ENCODE results near the gene ATP6V0A1.

The ATP6V0A1 gene

GRCh38 chr17:42493319-42493718 lies 34.6 kb downstream of the ATP6V0A1 start:
- TF ChIP-seq, protein P1, sequence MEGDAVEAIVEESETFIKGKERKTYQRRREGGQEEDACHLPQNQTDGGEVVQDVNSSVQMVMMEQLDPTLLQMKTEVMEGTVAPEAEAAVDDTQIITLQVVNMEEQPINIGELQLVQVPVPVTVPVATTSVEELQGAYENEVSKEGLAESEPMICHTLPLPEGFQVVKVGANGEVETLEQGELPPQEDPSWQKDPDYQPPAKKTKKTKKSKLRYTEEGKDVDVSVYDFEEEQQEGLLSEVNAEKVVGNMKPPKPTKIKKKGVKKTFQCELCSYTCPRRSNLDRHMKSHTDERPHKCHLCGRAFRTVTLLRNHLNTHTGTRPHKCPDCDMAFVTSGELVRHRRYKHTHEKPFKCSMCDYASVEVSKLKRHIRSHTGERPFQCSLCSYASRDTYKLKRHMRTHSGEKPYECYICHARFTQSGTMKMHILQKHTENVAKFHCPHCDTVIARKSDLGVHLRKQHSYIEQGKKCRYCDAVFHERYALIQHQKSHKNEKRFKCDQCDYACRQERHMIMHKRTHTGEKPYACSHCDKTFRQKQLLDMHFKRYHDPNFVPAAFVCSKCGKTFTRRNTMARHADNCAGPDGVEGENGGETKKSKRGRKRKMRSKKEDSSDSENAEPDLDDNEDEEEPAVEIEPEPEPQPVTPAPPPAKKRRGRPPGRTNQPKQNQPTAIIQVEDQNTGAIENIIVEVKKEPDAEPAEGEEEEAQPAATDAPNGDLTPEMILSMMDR (conservative IDR thresholded peaks at IDR 0.05; ENCODE audit: low read depth, low read length), result no peak
- H3K4me2 ChIP-seq, result no peak overlapping the region
- peaks cover 17% of the 10 kb centered on the region; the same call in 1 of the 2 replicates for H3K36me3 ChIP-seq (ENCODE audit: insufficient read depth)
- H3K27ac ChIP-seq, result no peak overlapping the region
- H3K4me3 ChIP-seq (IDR thresholded peaks at IDR 0.05; ENCODE audit: insufficient read depth, low read depth, low read length), result no peak overlapping the region
- no peaks in the 10 kb centered on the region for H3K79me2 ChIP-seq (ENCODE audit: insufficient read depth, low read depth)
- H3K9ac ChIP-seq, result no peak overlapping the region
- no peaks in the 10 kb centered on the region for H3K27me3 ChIP-seq (ENCODE audit: insufficient read depth, low read depth)
- H4K20me1 ChIP-seq (ENCODE audit: insufficient read depth), result no peaks in the 10 kb centered on the region; the same call in 1 of the 2 replicates
- H3K4me1 ChIP-seq (ENCODE audit: low read depth, poor library complexity, severe bottlenecking), result peaks cover 4% of the 10 kb centered on the region
- no peak overlapping the region for H2AFZ ChIP-seq (ENCODE audit: low read depth)

DNA sequence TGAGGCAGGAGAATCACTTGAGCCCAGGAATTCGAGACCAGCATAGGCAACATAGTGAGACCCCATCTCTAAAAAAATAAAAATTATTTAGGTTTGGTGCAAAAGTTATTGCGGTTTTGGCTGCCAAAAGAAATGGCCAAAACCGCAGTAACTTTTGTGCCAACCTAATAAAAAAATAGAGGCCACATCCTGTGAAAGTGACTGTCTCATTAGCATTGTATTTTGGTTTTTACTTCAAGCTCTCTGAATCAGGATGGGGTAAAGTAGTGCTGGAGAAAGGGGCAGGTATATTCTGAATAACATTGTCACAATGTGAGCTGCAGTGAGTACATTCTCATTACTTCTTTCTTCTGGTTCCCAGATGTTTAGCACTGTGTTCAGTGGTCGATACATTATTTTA lies 36.0 kb downstream of the ATP6V0A1 start:
- Histone ChIP-seq H2AFZ (ENCODE audit: low read depth) (no peak overlapping the region), H3K27me3 (ENCODE audit: insufficient read depth, low read depth) (no peaks in the 10 kb centered on the region), H3K27ac (no peak overlapping the region), H3K36me3 (ENCODE audit: insufficient read depth) (peaks cover 12% of the 10 kb centered on the region; the same call in 1 of the 2 replicates), H3K4me2 (no peak overlapping the region), H3K9ac (no peak overlapping the region), H3K4me3 (IDR thresholded peaks at IDR 0.05; ENCODE audit: insufficient read depth, low read depth, low read length) (no peak overlapping the region), H4K20me1 (ENCODE audit: insufficient read depth) (no peaks in the 10 kb centered on the region; the same call in 1 of the 2 replicates), H3K4me1 (ENCODE audit: low read depth, poor library complexity, severe bottlenecking) (peaks cover 4% of the 10 kb centered on the region), H3K79me2 (ENCODE audit: insufficient read depth, low read depth) (no peaks in the 10 kb centered on the region)
- TF ChIP-seq, protein P1 (conservative IDR thresholded peaks at IDR 0.05; ENCODE audit: low read depth, low read length), result no peak

GRCh38 chr17:42498828-42499227 lies 40.1 kb downstream of the ATP6V0A1 start:
- Histone ChIP-seq H3K9ac (no peak overlapping the region), H3K36me3 (ENCODE audit: insufficient read depth) (peaks cover 11% of the 10 kb centered on the region; the same call in 1 of the 2 replicates)
- TF ChIP-seq, protein P1 (conservative IDR thresholded peaks at IDR 0.05; ENCODE audit: low read depth, low read length), result no peak

GRCh38 chr17:42502091-42502490 lies 43.4 kb downstream of the ATP6V0A1 start:
- TF ChIP-seq, protein P1 (conservative IDR thresholded peaks at IDR 0.05; ENCODE audit: low read depth, low read length), result no peak
- Histone ChIP-seq H3K9ac (no peak overlapping the region), H3K27me3 (ENCODE audit: insufficient read depth, low read depth) (no peaks in the 10 kb centered on the region), H3K79me2 (ENCODE audit: insufficient read depth, low read depth) (no peaks in the 10 kb centered on the region), H3K27ac (no peak overlapping the region), H4K20me1 (ENCODE audit: insufficient read depth) (no peaks in the 10 kb centered on the region), H3K4me3 (IDR thresholded peaks at IDR 0.05; ENCODE audit: insufficient read depth, low read depth, low read length) (no peak overlapping the region), H3K4me1 (ENCODE audit: low read depth, poor library complexity, severe bottlenecking) (no peaks in the 10 kb centered on the region), H3K4me2 (no peak overlapping the region), H3K36me3 (ENCODE audit: insufficient read depth) (peaks cover 7% of the 10 kb centered on the region; the same call in 1 of the 2 replicates), H2AFZ (ENCODE audit: low read depth) (no peak overlapping the region)

More at GRCh38 chr17:42498828-42499227, 40.1 kb downstream of the ATP6V0A1 start:
- H3K27ac ChIP-seq, result no peak overlapping the region
- H3K79me2 ChIP-seq (ENCODE audit: insufficient read depth, low read depth), result no peaks in the 10 kb centered on the region
- no peak overlapping the region for H2AFZ ChIP-seq (ENCODE audit: low read depth)
- no peak overlapping the region for H3K4me3 ChIP-seq (IDR thresholded peaks at IDR 0.05; ENCODE audit: insufficient read depth, low read depth, low read length)
- H4K20me1 ChIP-seq (ENCODE audit: insufficient read depth), result no peaks in the 10 kb centered on the region
- peaks cover 4% of the 10 kb centered on the region for H3K4me1 ChIP-seq (ENCODE audit: low read depth, poor library complexity, severe bottlenecking)
- no peaks in the 10 kb centered on the region for H3K27me3 ChIP-seq (ENCODE audit: insufficient read depth, low read depth)
- no peak overlapping the region for H3K4me2 ChIP-seq
